Esophagus muscularis mucosa (tissue), 3 donors: ENCODE results near the gene GRIA4.

Experiments
- CTCF ChIP-seq, 3 experiments: fragments of 200-600 bp in 2 of 3; fragments of 450-650 bp in 1 of 3; sonication (generic) in 2 of 3; IDR thresholded peaks; one replicate each; pipeline ENCODE4 v1.5.1; 2017 to 2019; ENCODE audit warnings: antibody characterized with exemption in 3 of 3, mild to moderate bottlenecking in 2 of 3, moderate library complexity in 1 of 3
- POLR2A ChIP-seq: fragments of 450-650 bp; IDR thresholded peaks from one replicate; pipeline ENCODE4 v1.6.1; 2017; ENCODE audit warnings: antibody characterized with exemption, moderate library complexity, mild to moderate bottlenecking, low read depth
- POLR2AphosphoS5 ChIP-seq, 2 donors: sonication (generic); formaldehyde crosslinking; IDR thresholded peaks; one replicate each; pipeline ENCODE4 v1.6.1; 2017; ENCODE audit warnings: antibody characterized with exemption in 2 of 2

DNA sequence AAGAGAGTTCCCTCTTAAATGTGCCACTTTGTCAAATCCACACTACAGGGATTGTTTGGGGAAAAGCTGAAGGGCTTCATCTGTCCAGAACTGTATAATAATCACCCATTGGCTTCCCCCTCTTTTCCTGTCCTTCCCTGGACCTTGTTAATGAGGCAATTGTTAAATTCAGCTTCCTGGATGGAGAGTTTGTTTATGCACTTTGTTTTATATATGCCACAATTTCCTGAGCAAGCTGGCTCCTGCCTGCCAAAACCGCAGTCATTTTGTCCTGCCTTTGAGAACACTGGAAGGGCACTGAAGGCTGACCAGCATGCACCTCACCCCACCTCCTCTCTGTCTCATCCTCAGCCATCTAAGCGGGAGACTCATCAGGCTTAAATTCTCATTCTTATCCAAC, 325.9 kb downstream of the GRIA4 start:
- TF ChIP-seq CTCF (IDR thresholded peaks at IDR 0.05) (no peak), POLR2AphosphoS5 (IDR thresholded peaks at IDR 0.05) (no peak), POLR2A (no peak)
